HG02763 (cell line): Measurements from ENCODE around the gene USP33.
"Not testable (repeated sequence)": the region's sequence is repeated elsewhere in the genome, so short reads cannot be mapped to it uniquely, and the experiment has no call there.

Experiments used
- ATAC-seq: cut with Tn5 transposase; IDR thresholded peaks from one replicate; pipeline ENCODE4 v1.9.1; 2021; ENCODE audit warnings: mild to moderate bottlenecking, moderate library complexity; ENCODE audit not compliant: unreplicated experiment

The USP33 gene

GRCh38 chr1:77673030-77673429 is 86.6 kb downstream of the USP33 start:
- ATAC-seq, result no peak

GRCh38 chr1:77672374-77672773 is 87.3 kb downstream of the USP33 start:
- no peak for ATAC-seq

- no peak for ATAC-seq
These were observed 87.8 kb downstream of the USP33 start for GRCh38 chr1:77671836-77672235.

- ATAC-seq, result no peak
These were observed 89.3 kb downstream of the USP33 start for GRCh38 chr1:77670330-77670729.

GRCh38 chr1:77668924-77669449 is 90.7 kb downstream of the USP33 start:
- no peak for ATAC-seq

- ATAC-seq, result no peak
These were observed 94.6 kb downstream of the USP33 start for GRCh38 chr1:77664939-77665516.

GRCh38 chr1:77661696-77662095 is 98.0 kb downstream of the USP33 start:
- no peak for ATAC-seq

- ATAC-seq, result no peak
These were observed 99.6 kb downstream of the USP33 start for GRCh38 chr1:77659879-77660593.

- ATAC-seq, result no peak
These were observed 101.4 kb downstream of the USP33 start for GRCh38 chr1:77658271-77658670.

GRCh38 chr1:77655431-77655974 is 104.1 kb downstream of the USP33 start:
- no peak for ATAC-seq

GRCh38 chr1:77652970-77653516 is 106.6 kb downstream of the USP33 start:
- no peak for ATAC-seq

- ATAC-seq, result no peak
These were observed 107.4 kb downstream of the USP33 start for GRCh38 chr1:77652268-77652667.

- no peak for ATAC-seq
These were observed 110.5 kb downstream of the USP33 start for GRCh38 chr1:77649127-77649526.

- ATAC-seq, result not testable (repeated sequence)
These were observed 113.4 kb downstream of the USP33 start for GRCh38 chr1:77646224-77646623.
